Neutrophil (primary cell): ENCODE measurements around the gene AUNIP.

Experiments
- H3K27ac ChIP-seq: fragments of 200-600 bp; sonication (generic); 2 replicates; pipeline ENCODE4 v1.5.1; 2016; ENCODE audit warnings: mild to moderate bottlenecking, moderate library complexity
- H3K27me3 ChIP-seq: fragments of 200-600 bp; sonication (generic); 2 replicates; pipeline ENCODE4 v1.6.0; 2016; ENCODE audit warnings: mild to moderate bottlenecking
- H3K36me3 ChIP-seq: fragments of 200-600 bp; sonication (generic); 2 replicates; pipeline ENCODE4 v1.5.1; 2017
- H3K4me1 ChIP-seq, 2 experiments: fragments of 200-600 bp in 1 of 2; sonication (generic) in 1 of 2; 1 replicate in 1 of 2; 2 replicates in 1 of 2; pipeline versions ENCODE4 v1.5.1 to v1.6.1; 2013 to 2016; ENCODE audit warnings: low read depth in 1 of 2, low read length in 1 of 2, mild to moderate bottlenecking in 1 of 2, moderate library complexity in 1 of 2; ENCODE audit not compliant: control insufficient read depth in 1 of 2, insufficient read depth in 1 of 2
- H3K4me3 ChIP-seq, 2 experiments: fragments of 200-600 bp in 1 of 2; sonication (generic) in 1 of 2; 1 replicate in 1 of 2; 2 replicates in 1 of 2; pipeline ENCODE4 v1.5.1; 2013 to 2016; ENCODE audit warnings: low read depth in 1 of 2, low read length in 1 of 2, mild to moderate bottlenecking in 1 of 2, moderate library complexity in 1 of 2
- H3K9me3 ChIP-seq: fragments of 200-600 bp; sonication (generic); 2 replicates; pipeline ENCODE4 v1.5.1; 2016
- TF ChIP-seq, protein P1 (sequence below): fragments of 200-600 bp; sonication (generic); IDR thresholded peaks from 2 replicates; pipeline ENCODE4 v1.5.1; 2016; ENCODE audit warnings: antibody characterized with exemption

Gene AUNIP

DNA sequence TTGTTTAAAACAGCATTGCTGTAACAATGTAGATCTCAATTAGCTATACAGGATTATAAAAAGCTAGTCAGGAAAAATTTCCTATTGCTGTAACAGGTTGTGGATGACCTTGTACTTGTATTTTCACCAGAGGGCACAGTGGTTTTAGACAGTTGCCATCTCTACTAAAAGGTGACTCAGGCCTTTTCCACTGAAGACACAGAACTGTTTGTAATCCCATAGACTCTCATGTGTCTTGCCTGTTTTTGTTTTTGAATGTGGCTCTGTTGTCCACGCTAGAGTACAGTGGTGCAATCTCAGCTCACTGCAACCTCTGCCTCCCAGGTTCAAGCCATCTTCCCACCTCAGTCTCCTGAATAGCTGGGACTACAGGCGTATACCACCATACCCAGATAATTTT is 33.7 kb downstream of the AUNIP start:
- H3K4me3 ChIP-seq = no peak overlapping the region
- no peak overlapping the region for H3K27ac ChIP-seq
- H3K9me3 ChIP-seq = no peaks in the 10 kb centered on the region
- H3K27me3 ChIP-seq = no peaks in the 10 kb centered on the region
- H3K36me3 ChIP-seq = peaks cover 63% of the 10 kb centered on the region
- H3K4me1 ChIP-seq = peaks cover 14 to 16% of the 10 kb centered on the region in 2 experiments
- TF ChIP-seq, protein P1, sequence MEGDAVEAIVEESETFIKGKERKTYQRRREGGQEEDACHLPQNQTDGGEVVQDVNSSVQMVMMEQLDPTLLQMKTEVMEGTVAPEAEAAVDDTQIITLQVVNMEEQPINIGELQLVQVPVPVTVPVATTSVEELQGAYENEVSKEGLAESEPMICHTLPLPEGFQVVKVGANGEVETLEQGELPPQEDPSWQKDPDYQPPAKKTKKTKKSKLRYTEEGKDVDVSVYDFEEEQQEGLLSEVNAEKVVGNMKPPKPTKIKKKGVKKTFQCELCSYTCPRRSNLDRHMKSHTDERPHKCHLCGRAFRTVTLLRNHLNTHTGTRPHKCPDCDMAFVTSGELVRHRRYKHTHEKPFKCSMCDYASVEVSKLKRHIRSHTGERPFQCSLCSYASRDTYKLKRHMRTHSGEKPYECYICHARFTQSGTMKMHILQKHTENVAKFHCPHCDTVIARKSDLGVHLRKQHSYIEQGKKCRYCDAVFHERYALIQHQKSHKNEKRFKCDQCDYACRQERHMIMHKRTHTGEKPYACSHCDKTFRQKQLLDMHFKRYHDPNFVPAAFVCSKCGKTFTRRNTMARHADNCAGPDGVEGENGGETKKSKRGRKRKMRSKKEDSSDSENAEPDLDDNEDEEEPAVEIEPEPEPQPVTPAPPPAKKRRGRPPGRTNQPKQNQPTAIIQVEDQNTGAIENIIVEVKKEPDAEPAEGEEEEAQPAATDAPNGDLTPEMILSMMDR = no peak

DNA sequence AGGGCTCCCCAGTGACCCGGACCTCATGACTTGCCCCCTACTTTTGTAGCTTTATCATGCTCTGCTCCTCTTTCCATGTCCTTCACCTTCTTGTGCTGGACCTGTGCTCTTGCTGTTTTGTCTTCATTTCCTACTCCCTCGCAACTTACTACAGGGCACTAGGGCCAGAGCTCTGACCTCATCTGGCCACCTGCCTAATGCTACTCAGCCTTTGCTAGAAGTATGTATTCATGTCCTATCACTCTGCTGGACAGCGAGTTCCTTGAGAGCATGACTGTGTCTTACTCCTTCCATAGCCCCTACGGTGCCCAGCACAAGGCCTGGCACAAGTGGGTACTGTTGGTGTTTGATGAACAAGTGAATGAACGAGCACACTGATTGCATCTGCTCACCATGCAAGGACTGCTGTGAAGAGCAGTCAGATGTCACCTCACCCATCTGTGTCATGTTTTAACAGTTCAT is 37.6 kb downstream of the AUNIP start:
- Histone ChIP-seq H3K9me3 (no peaks in the 10 kb centered on the region), H3K4me3 (peak overlapping the region in 1 of 2 experiments; percentile 88), H3K27ac (peak overlapping the region; percentile 86), H3K36me3 (peaks cover 23% of the 10 kb centered on the region), H3K27me3 (no peaks in the 10 kb centered on the region), H3K4me1 (peaks cover 22 to 24% of the 10 kb centered on the region in 2 experiments)
- TF ChIP-seq, protein P1 = no peak

DNA sequence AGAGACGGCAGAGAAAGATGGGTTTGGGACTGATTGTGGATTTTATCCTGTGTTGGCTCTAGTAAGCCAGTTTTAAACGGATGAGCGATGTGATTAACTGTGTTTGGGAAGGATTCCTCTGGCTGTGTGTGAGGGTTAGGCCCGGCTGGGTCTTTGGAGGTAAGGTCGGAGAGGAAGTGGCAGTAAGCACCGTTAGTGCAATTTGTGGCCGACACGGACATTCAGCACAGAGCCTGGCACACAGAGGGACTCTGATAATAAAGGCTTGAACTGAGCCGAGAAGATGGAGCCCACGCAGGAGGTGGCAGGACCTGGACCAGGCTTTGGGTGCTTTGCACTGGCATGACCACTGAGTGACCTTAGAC is 38.2 kb downstream of the AUNIP start:
- Histone ChIP-seq H3K27me3 (no peaks in the 10 kb centered on the region), H3K4me3 (peak overlapping the region; percentile 88 to 89), H3K36me3 (peaks cover 18% of the 10 kb centered on the region), H3K9me3 (no peaks in the 10 kb centered on the region), H3K27ac (peak overlapping the region; percentile 86), H3K4me1 (peaks cover 22 to 24% of the 10 kb centered on the region in 2 experiments)
- TF ChIP-seq, protein P1 = no peak

DNA sequence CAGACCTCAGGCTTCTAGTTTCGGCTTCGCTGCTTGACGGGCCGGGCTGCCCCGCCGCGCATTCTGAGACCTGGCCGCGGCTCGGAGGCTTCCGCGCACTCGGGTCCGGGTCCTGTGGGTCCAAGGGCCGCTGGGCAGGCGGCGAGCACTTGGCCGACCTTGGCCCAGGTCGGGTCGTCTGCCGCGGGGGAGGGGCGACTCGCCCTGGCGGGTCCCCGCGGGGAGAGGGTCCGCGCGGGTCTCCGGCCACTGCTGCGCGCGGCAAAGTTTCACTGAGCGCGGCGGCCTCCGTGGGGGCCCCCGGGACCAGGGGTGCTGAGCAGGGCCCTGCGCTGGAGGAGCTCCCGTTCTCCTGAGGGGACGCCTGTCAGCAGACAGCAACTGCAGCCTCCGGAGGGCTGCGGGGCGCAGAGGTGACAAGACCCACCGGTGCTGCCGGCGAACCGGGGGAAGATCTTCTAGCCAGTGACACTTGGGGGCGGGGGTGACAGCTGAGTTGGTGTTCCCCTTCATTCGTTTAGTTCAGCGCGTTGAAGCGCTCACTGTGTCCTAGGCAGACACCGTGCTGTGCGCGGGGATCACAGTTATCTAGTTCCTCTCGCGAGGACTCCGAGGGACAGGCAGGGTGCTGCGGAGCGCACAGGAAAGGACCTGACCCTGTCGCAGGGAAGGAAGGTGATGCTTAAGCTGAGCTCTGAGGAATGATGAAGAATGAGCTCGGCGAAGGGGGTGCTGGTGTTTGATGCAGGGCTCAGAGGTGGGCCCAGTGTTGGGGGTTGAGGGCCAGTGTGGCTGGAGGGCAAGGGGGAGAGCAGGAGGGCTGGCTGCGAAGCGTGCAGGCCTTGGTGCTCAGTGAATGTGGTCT is 38.8 kb downstream of the AUNIP start:
- Histone ChIP-seq H3K36me3 (peaks cover 16% of the 10 kb centered on the region), H3K27me3 (no peaks in the 10 kb centered on the region), H3K4me3 (peak overlapping the region; percentile 88 to 89), H3K4me1 (peaks cover 22 to 24% of the 10 kb centered on the region in 2 experiments), H3K9me3 (no peaks in the 10 kb centered on the region), H3K27ac (peak overlapping the region; percentile 86)
- TF ChIP-seq, protein P1 = no peak

DNA sequence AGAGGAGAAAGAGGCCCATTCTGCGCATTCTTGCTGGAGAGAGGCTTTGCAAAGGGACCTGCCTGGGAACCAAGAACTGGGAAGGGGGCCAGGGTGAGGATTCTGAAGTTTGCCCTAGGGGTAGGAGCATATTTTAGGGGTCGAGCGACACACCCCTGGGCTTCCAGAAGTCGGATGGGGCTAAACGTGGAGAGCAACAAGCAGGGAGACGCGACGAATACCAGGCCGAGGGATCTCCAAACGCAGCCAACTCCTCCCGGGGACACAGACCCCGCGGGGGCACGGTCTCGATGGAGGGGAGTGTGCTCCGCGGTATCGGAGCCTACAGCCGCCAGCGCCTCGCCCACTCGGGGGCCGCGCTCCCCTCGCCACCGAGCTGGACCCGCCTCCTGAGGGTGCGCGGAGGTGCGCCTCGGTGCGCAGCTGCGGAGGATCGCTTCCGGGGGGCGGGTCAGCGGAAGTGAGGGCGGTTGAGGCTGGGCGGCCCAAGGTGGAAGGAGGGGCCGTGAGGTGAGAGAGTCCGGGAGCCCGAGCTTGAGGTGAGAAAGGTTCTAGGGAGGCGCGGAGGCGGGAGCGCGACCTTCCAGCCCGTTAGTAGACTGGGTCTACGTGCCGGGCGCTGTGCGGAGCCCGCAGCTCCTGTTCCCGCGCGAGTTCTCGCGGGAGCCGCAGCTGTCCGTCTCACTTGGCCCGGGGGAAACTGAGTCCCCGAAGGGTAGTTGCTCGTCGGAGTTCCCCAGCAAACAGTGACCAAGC is 39.6 kb downstream of the AUNIP start, which contains the start of gene MTFR1L:
Gene MTFR1L, plus strand, starts transcription at position 464 of the 756 bp plus-strand sequence. CDS start 3,151 bp downstream, outside the sequence.
- peak within 1 kb of the TSS; percentile 86 for H3K27ac ChIP-seq
- no peaks in the 10 kb centered on the region for H3K9me3 ChIP-seq
- H3K27me3 ChIP-seq = no peaks in the 10 kb centered on the region
- peaks cover 22 to 24% of the 10 kb centered on the region in 2 experiments for H3K4me1 ChIP-seq
- H3K36me3 ChIP-seq = peaks cover 15% of the 10 kb centered on the region
- TF ChIP-seq, protein P1 = peak; percentile 23
- peak within 1 kb of the TSS; percentile 88 to 89 for H3K4me3 ChIP-seq
